ENCODE data around the gene EGFL7.

GRCh38 chr9:136671646-136672430, 9.1 kb downstream of the EGFL7 start:
- TF ChIP-seq CTCF (IDR thresholded peaks at IDR 0.05) (peak; percentile 31 to 86 (median 70)), POLR2A (IDR thresholded peaks at IDR 0.05) (no peak), EP300 (IDR thresholded peaks at IDR 0.05) (no peak)

Measured in sigmoid colon (tissue), 4 donors.